HepG2 (cell line): Measurements from ENCODE around the gene FKBP8. TPM values are rescaled to one million over a fixed set of nuclear protein-coding genes. Genes with fewer than 3 reads are reported as not detected.
A peak's percentile ranks its signal among the peaks of the same experiment; 100 is the strongest.

Experiments
- AGO1 ChIP-seq: fragments of 200-400 bp; formaldehyde crosslinking; IDR thresholded peaks from 2 replicates; pipeline ENCODE4 v1.6.1; 2017; ENCODE audit warnings: mild to moderate bottlenecking, low read depth, low read length, moderate library complexity; ENCODE audit not compliant: poor library complexity, severe bottlenecking
- ARHGAP35 ChIP-seq: sonication (generic); formaldehyde crosslinking; IDR thresholded peaks from 2 replicates; pipeline ENCODE4 v1.9.0; 2022; ENCODE audit warnings: mild to moderate bottlenecking, inconsistent platforms, moderate library complexity, missing genetic modification reagents, borderline replicate concordance
- CREBL2 ChIP-seq: sonication (generic); formaldehyde crosslinking; IDR thresholded peaks from 2 replicates; pipeline ENCODE4 v1.8.1; 2023; ENCODE audit warnings: missing genetic modification reagents, mild to moderate bottlenecking, borderline replicate concordance
- DMTF1 ChIP-seq: sonication (generic); formaldehyde crosslinking; IDR thresholded peaks from 2 replicates; pipeline ENCODE4 v1.4.0; 2020; ENCODE audit warnings: mild to moderate bottlenecking, missing genetic modification reagents
- E2F1 ChIP-seq: sonication (generic); formaldehyde crosslinking; IDR thresholded peaks from 2 replicates; pipeline ENCODE4 v1.5.0; 2020; ENCODE audit warnings: missing genetic modification reagents
- ETS1 ChIP-seq: sonication (generic); formaldehyde crosslinking; IDR thresholded peaks from 2 replicates; pipeline ENCODE4 v1.4.0; 2020; ENCODE audit warnings: missing genetic modification reagents
- GATA4 ChIP-seq: sonication (generic); IDR thresholded peaks from 2 replicates; pipeline ENCODE4 v1.6.1; 2016; ENCODE audit warnings: antibody characterized with exemption, low read depth, borderline replicate concordance
- HDAC6 ChIP-seq: fragments of 200-600 bp; sonication (generic); IDR thresholded peaks from 2 replicates; pipeline ENCODE4 v1.7.0; 2017; ENCODE audit warnings: mild to moderate bottlenecking, antibody characterized with exemption, low read length, low read depth
- MYPOP ChIP-seq: sonication (generic); formaldehyde crosslinking; IDR thresholded peaks from 2 replicates; pipeline ENCODE4 v1.8.1; 2023; ENCODE audit warnings: mild to moderate bottlenecking, moderate library complexity, missing genetic modification reagents
- POLR2AphosphoS5 ChIP-seq: IDR thresholded peaks from 2 replicates; pipeline ENCODE4 v1.6.1; 2012; ENCODE audit warnings: low read depth, low read length
- RFX3 ChIP-seq: IDR thresholded peaks from 2 replicates; pipeline ENCODE4 v1.6.1; 2016; ENCODE audit warnings: missing biosample characterization, missing genetic modification reagents
- SNRNP70 ChIP-seq: fragments of 200-400 bp; formaldehyde crosslinking; IDR thresholded peaks from 2 replicates; pipeline ENCODE4 v1.6.1; 2017; ENCODE audit warnings: mild to moderate bottlenecking, low read depth, low read length, moderate library complexity
- TARDBP ChIP-seq: sonication (generic); formaldehyde crosslinking; IDR thresholded peaks from 2 replicates; pipeline ENCODE4 v1.8.0; 2022; ENCODE audit warnings: mild to moderate bottlenecking, missing genetic modification reagents
- THAP8 ChIP-seq: sonication (generic); formaldehyde crosslinking; IDR thresholded peaks from 2 replicates; pipeline ENCODE4 v1.5.1; 2020; ENCODE audit warnings: missing genetic modification reagents, mild to moderate bottlenecking, borderline replicate concordance
- ZKSCAN1 ChIP-seq: fragments of 150-350 bp; IDR thresholded peaks from 2 replicates; pipeline ENCODE4 v1.6.1; 2014; ENCODE audit warnings: low read length
- ZMYM3 ChIP-seq: sonication (generic); formaldehyde crosslinking; IDR thresholded peaks from 2 replicates; pipeline ENCODE4 v1.5.1; 2020; ENCODE audit warnings: mild to moderate bottlenecking, missing genetic modification reagents
- ZNF3 ChIP-seq: IDR thresholded peaks from 2 replicates; pipeline ENCODE4 v1.7.0; 2017; ENCODE audit warnings: inconsistent platforms
- ZNF556 ChIP-seq: sonication (generic); formaldehyde crosslinking; IDR thresholded peaks from 2 replicates; pipeline ENCODE4 v1.4.0; 2020; ENCODE audit warnings: mild to moderate bottlenecking, missing genetic modification reagents, borderline replicate concordance
- ZNF580 ChIP-seq: IDR thresholded peaks from 2 replicates; pipeline ENCODE4 v1.6.1; 2016; ENCODE audit warnings: low read depth, borderline replicate concordance
- ZNF607 ChIP-seq: sonication (generic); formaldehyde crosslinking; IDR thresholded peaks from 2 replicates; pipeline ENCODE4 v1.5.1; 2020; ENCODE audit warnings: missing genetic modification reagents, mild to moderate bottlenecking, borderline replicate concordance
- ZNF709 ChIP-seq: sonication (generic); formaldehyde crosslinking; IDR thresholded peaks from 2 replicates; pipeline ENCODE4 v1.5.0; 2020; ENCODE audit warnings: mild to moderate bottlenecking, missing genetic modification reagents
- ZNF75D ChIP-seq: sonication (generic); formaldehyde crosslinking; IDR thresholded peaks from 2 replicates; pipeline ENCODE4 v1.8.1; 2023; ENCODE audit warnings: missing genetic modification reagents, mild to moderate bottlenecking, borderline replicate concordance
- ZNF776 ChIP-seq: sonication (generic); formaldehyde crosslinking; IDR thresholded peaks from 2 replicates; pipeline ENCODE4 v1.4.0; 2020; ENCODE audit warnings: mild to moderate bottlenecking, missing genetic modification reagents
- ZNF790 ChIP-seq: sonication (generic); formaldehyde crosslinking; IDR thresholded peaks from 2 replicates; pipeline ENCODE4 v1.8.0; 2022; ENCODE audit warnings: missing genetic modification reagents, mild to moderate bottlenecking, borderline replicate concordance
- polyA plus RNA-seq, 8 experiments: library from polyadenylated mRNA; depleted of rRNA in 3 of 8; stranded (reverse) in 7 of 8; unstranded in 1 of 8; fragments of >200 nt; fragmentation: Illumina TruSeq in 4 of 8; extraction: Trizol in 4 of 8; gene quantifications; 2 replicates each; pipeline versions ENCODE4 v1.2.1 to v1.2.3, GENCODE V29; 2011 to 2016; ENCODE audit warnings: low read depth in 4 of 8, missing spikeins in 1 of 8, mixed read lengths in 1 of 8; ENCODE audit not compliant: insufficient read depth in 1 of 8
- total RNA-seq, 5 experiments: library from RNA; depleted of rRNA; stranded (reverse); fragments of >200 nt; fragmentation: Illumina TruSeq; extraction: Trizol; gene quantifications; 2 replicates each; pipeline ENCODE4 v1.2.3, GENCODE V29; 2016; ENCODE audit warnings: low read depth in 1 of 5

FKBP8 gene
- total and polyA plus RNA-seq, 2 of the 13 experiments (the other 11 are each of a cell fraction or from before 2014, with no cell fraction given): 81.7 to 93.9 TPM

- 0 out of 2 replicates have a peak, but pooled peaks have one; percentile 16 for TF ChIP-seq E2F1 (CRISPR knock-in tag)
- TF ChIP-seq MYPOP (CRISPR knock-in tag): no peak
- TF ChIP-seq CREBL2 (CRISPR knock-in tag): no peak
- TF ChIP-seq ZNF75D (CRISPR knock-in tag): no peak
- no peak for TF ChIP-seq THAP8 (CRISPR knock-in tag)
- 0 out of 2 replicates have a peak, but pooled peaks have one; percentile 69 for TF ChIP-seq ZNF709
- peak; percentile 71 for TF ChIP-seq POLR2AphosphoS5
- no peak for TF ChIP-seq ARHGAP35
- TF ChIP-seq ZKSCAN1: no peak
- TF ChIP-seq RFX3 (CRISPR knock-in tag): no peak
- no peak for TF ChIP-seq ZNF580 (CRISPR knock-in tag)
- TF ChIP-seq GATA4: no peak
- no peak for TF ChIP-seq ZMYM3 (CRISPR knock-in tag)
- TF ChIP-seq AGO1: no peak
- TF ChIP-seq ZNF3 (CRISPR knock-in tag): no peak
- TF ChIP-seq SNRNP70: no peak
- no peak for TF ChIP-seq HDAC6
- peak; percentile 45; the same call in 1 of the 2 replicates for TF ChIP-seq ZNF790
- 0 out of 2 replicates have a peak, but pooled peaks have one; percentile 52 for TF ChIP-seq ZNF607 (CRISPR knock-in tag)
- TF ChIP-seq ZNF776 (CRISPR knock-in tag): peak; percentile 36; the same call in 1 of the 2 replicates
- TF ChIP-seq ETS1: no peak
- peak; percentile 23; the same call in 1 of the 2 replicates for TF ChIP-seq TARDBP
- 0 out of 2 replicates have a peak, but pooled peaks have one; percentile 57 for TF ChIP-seq ZNF556 (CRISPR knock-in tag)
- no peak for TF ChIP-seq DMTF1
Measured at GRCh38 chr19:18521692-18522123, 21.7 kb downstream of the FKBP8 start, which contains the start of gene ELL (continued).
